GM12878 (cell line): Measurements from ENCODE around the gene COG2. TPM values are rescaled to one million over a fixed set of nuclear protein-coding genes. Genes with fewer than 3 reads are reported as not detected.

Experiments used
- ATAC-seq: fragments of 200-7000 bp; cut with Tn5 transposase; 3 replicates; pipeline ENCODE4 v1.9.1; 2020; ENCODE audit warnings: mild to moderate bottlenecking, moderate library complexity
- BruUV-seq: library from RNA; stranded (reverse); fragments of 400-500 nt; replicated peaks from 2 replicates; lab custom pipeline; 2021; lab: Mats Ljungman, UMichigan
- CTCF ChIA-PET: fragments of 300-600 bp; sonication (Branson Sonifier 250); formaldehyde crosslinking; extraction: SDS; loops from one replicate; lab custom pipeline; 2021; ENCODE audit warnings: inconsistent platforms; lab: Yijun Ruan, JAX
- POLR2A ChIA-PET: fragments of 350-600 bp; formaldehyde crosslinking; extraction: SDS; loops from one replicate; lab custom pipeline; 2021; ENCODE audit warnings: inconsistent platforms; lab: Charles Lee
- RAD21 ChIA-PET: fragments of 300-600 bp; sonication (Branson Sonifier 250); formaldehyde crosslinking; loops from one replicate; lab custom pipeline; 2023; ENCODE audit warnings: antibody characterized with exemption; ENCODE audit not compliant: unreplicated experiment; lab: Charles Lee
- SMC1A ChIA-PET: fragments of 300-600 bp; sonication (Branson Sonifier 250); formaldehyde crosslinking; loops from one replicate; lab custom pipeline; 2023; ENCODE audit not compliant: unreplicated experiment, uncharacterized antibody; lab: Charles Lee
- DNase-seq: peaks from one replicate; pipeline ENCODE4 v3.0.0-alpha.2; 2011; ENCODE audit warnings: low read depth, low spot score
- FAIRE-seq: peaks from 3 replicates; lab custom pipeline; 2011; peaks lifted over from hg19 to GRCh38; lab: Jason Lieb, UNC
- H2AFZ ChIP-seq: 2 replicates; pipeline ENCODE4 v1.6.0; 2011; ENCODE audit warnings: low read depth, low read length, control low read depth; ENCODE audit not compliant: control insufficient read depth
- H3K27ac ChIP-seq: 2 replicates; pipeline ENCODE4 v1.5.1; 2011; ENCODE audit warnings: control low read depth; ENCODE audit not compliant: control insufficient read depth, insufficient read depth
- H3K27me3 ChIP-seq, 2 experiments: replicated peaks in 1 of 2; 2 replicates each; pipeline versions ENCODE4 v1.6.0 to v1.6.1; 2011; ENCODE audit warnings: low read length in 1 of 2; ENCODE audit not compliant: control insufficient read depth in 2 of 2, insufficient read depth in 2 of 2
- H3K36me3 ChIP-seq, 2 experiments: 2 replicates each; pipeline ENCODE4 v1.5.1; 2011; ENCODE audit warnings: low read length in 1 of 2; ENCODE audit not compliant: control insufficient read depth in 2 of 2, insufficient read depth in 2 of 2
- H3K4me1 ChIP-seq: 2 replicates; pipeline ENCODE4 v1.6.1; 2011; ENCODE audit warnings: mild to moderate bottlenecking, low read length, moderate library complexity, mixed read lengths; ENCODE audit not compliant: control insufficient read depth, insufficient read depth
- H3K4me2 ChIP-seq: 2 replicates; pipeline ENCODE4 v1.6.0; 2011; ENCODE audit warnings: control low read depth; ENCODE audit not compliant: control insufficient read depth, insufficient read depth
- H3K4me3 ChIP-seq: fragments of 200-600 bp; sonication (generic); 2 replicates; pipeline ENCODE4 v1.5.1; 2016
- H3K79me2 ChIP-seq: 2 replicates; pipeline ENCODE4 v1.6.0; 2011; ENCODE audit warnings: low read length; ENCODE audit not compliant: control insufficient read depth, insufficient read depth
- H3K9ac ChIP-seq: 2 replicates; pipeline ENCODE4 v1.8.0; 2011; ENCODE audit warnings: low read length, control low read depth, mixed read lengths; ENCODE audit not compliant: control insufficient read depth, insufficient read depth
- H3K9me3 ChIP-seq: replicated peaks from 3 replicates; pipeline ENCODE4 v1.5.1; 2011; ENCODE audit warnings: mild to moderate bottlenecking, low read length; ENCODE audit not compliant: control insufficient read depth, insufficient read depth
- H4K20me1 ChIP-seq: 2 replicates; pipeline ENCODE4 v1.6.0; 2011; ENCODE audit not compliant: control insufficient read depth, insufficient read depth
- ATF3 ChIP-seq: IDR thresholded peaks from 2 replicates; pipeline ENCODE4 v1.6.1; 2011; ENCODE audit warnings: low read depth, mild to moderate bottlenecking, low read length, moderate library complexity, borderline replicate concordance; ENCODE audit errors: extremely low read depth
- EGR1 ChIP-seq, 2 experiments: IDR thresholded peaks; 1 replicate in 1 of 2; 2 replicates in 1 of 2; pipeline ENCODE4 v1.6.1; 2011 to 2012; ENCODE audit warnings: low read depth in 2 of 2, low read length in 2 of 2, borderline replicate concordance in 1 of 2, mild to moderate bottlenecking in 1 of 2, moderate library complexity in 1 of 2
- HDAC2 ChIP-seq: fragments of 200-600 bp; sonication (generic); IDR thresholded peaks from 2 replicates; pipeline ENCODE4 v1.6.1; 2017
- IRF5 ChIP-seq: fragments of 450-650 bp; IDR thresholded peaks from 2 replicates; pipeline ENCODE4 v1.6.1; 2017; ENCODE audit warnings: borderline replicate concordance
- MYC ChIP-seq: IDR thresholded peaks from 2 replicates; pipeline ENCODE4 v1.6.1; 2011; ENCODE audit warnings: mild to moderate bottlenecking, low read length, moderate library complexity, inconsistent platforms; ENCODE audit not compliant: insufficient read depth, insufficient replicate concordance, insufficient read length, severe bottlenecking
- SIN3A ChIP-seq: IDR thresholded peaks from 2 replicates; pipeline ENCODE4 v1.6.1; 2012; ENCODE audit warnings: low read depth, low read length, improper control_type of control experiment
- ZNF622 ChIP-seq: fragments of 450-650 bp; IDR thresholded peaks from 2 replicates; pipeline ENCODE4 v1.6.1; 2017; ENCODE audit warnings: mild to moderate bottlenecking, inconsistent platforms
- WGBS: methylation state at CpG from one replicate; pipeline ENCODE4 v1.1.6; 2016; ENCODE audit warnings: low lambda C conversion rate; ENCODE audit not compliant: insufficient replicate concordance, insufficient coverage; ENCODE audit errors: missing lambda C conversion rate; 5-methylcytosine and 5-hydroxymethylcytosine counted together
- in situ Hi-C: fragments of 300-500 bp; cut with MboI; formaldehyde crosslinking; loops from 9 replicates; pipeline ENCODE4 v1.14.3; 2018; ENCODE audit warnings: mixed read lengths
- intact Hi-C: fragments of 100-400 bp; cut with micrococcal nuclease; formaldehyde crosslinking; loops from one replicate; pipeline ENCODE4 v1.14.2; 2022; ENCODE audit not compliant: unreplicated experiment
- polyA plus RNA-seq, 11 experiments: library from polyadenylated mRNA; depleted of rRNA in 4 of 11; unstranded in 6 of 11; stranded (reverse) in 5 of 11; fragments of >200 nt; fragmentation: Nextera tagmentation in 4 of 11; fragmentation: Illumina TruSeq in 1 of 11; extraction: Ambion mirVana in 4 of 11; extraction: Trizol in 1 of 11; gene quantifications; 1 replicate in 1 of 11; 2 replicates in 10 of 11; pipeline versions ENCODE4 v1.2.1 to v1.2.3, GENCODE V29; 2011 to 2016; ENCODE audit warnings: inconsistent platforms in 2 of 11, missing spikeins in 2 of 11, low read depth in 1 of 11
- total RNA-seq, 4 experiments: library from RNA; depleted of rRNA in 3 of 4; stranded (reverse); fragments of >200 nt in 3 of 4; fragmentation: Illumina TruSeq in 1 of 4; extraction: Trizol in 1 of 4; gene quantifications; 2 replicates each; pipeline versions ENCODE4 v1.2.1 to v1.2.3, GENCODE V29; 2013 to 2021
- TF ChIP-seq, protein P1 (sequence below): fragments of 450-650 bp; IDR thresholded peaks from 2 replicates; pipeline ENCODE4 v1.6.1; 2017; ENCODE audit warnings: mild to moderate bottlenecking, low read depth, inconsistent platforms; ENCODE audit not compliant: poor library complexity, severe bottlenecking

The COG2 gene
- total and polyA plus RNA-seq, 10 of the 15 experiments (the other 5 are each of a cell fraction or from before 2014, with no cell fraction given): 15.0 to 31.5 (median 28.3) TPM

GRCh38 chr1:230694464-230694863, 52.2 kb downstream of the COG2 start (continued):
- TF ChIP-seq, protein P1, sequence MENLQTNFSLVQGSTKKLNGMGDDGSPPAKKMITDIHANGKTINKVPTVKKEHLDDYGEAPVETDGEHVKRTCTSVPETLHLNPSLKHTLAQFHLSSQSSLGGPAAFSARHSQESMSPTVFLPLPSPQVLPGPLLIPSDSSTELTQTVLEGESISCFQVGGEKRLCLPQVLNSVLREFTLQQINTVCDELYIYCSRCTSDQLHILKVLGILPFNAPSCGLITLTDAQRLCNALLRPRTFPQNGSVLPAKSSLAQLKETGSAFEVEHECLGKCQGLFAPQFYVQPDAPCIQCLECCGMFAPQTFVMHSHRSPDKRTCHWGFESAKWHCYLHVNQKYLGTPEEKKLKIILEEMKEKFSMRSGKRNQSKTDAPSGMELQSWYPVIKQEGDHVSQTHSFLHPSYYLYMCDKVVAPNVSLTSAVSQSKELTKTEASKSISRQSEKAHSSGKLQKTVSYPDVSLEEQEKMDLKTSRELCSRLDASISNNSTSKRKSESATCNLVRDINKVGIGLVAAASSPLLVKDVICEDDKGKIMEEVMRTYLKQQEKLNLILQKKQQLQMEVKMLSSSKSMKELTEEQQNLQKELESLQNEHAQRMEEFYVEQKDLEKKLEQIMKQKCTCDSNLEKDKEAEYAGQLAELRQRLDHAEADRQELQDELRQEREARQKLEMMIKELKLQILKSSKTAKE: no peak
- TF ChIP-seq ATF3: no peak
- no peak for TF ChIP-seq IRF5
- TF ChIP-seq MYC: no peak
- TF ChIP-seq EGR1 (IDR thresholded peaks at IDR 0.05; ENCODE audit: borderline replicate concordance in 1 of 2, low read depth in 2 of 2, low read length in 2 of 2): no peak
- TF ChIP-seq SIN3A: no peak
- TF ChIP-seq ZNF622: no peak
- TF ChIP-seq, all 136 proteins: peak for 0

DNA sequence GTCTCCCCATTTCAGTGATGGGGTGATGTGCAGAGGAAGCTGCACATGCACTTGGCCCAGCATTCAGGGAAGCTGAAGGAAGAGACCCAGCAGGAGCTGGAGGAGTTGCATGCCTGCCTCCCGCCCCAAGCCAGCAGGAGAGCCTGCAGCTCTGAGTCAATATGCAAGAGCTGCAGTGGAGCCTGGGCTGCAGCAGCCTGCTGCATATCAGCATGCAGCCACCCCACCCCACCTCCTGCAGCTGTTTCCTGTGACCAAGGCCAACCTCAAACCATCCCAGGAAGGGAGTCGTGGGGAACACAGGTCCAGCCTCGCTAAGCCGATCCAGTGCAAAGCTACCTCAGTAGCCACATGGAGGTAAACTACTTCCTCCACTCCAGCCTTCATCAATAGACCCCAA, 52.7 kb downstream of the COG2 start:
- H3K79me2 ChIP-seq: no peaks in the 10 kb centered on the region
- FAIRE-seq: no peak
- no peaks in the 10 kb centered on the region for H3K9me3 ChIP-seq
- H2AFZ ChIP-seq: no peak overlapping the region
- H3K4me1 ChIP-seq: no peaks in the 10 kb centered on the region
- no peak overlapping the region for H3K4me3 ChIP-seq
- H3K9ac ChIP-seq: no peak overlapping the region
- in situ Hi-C loops: no loop called here
- SMC1A ChIA-PET: no interaction called here
- H3K27ac ChIP-seq: no peak overlapping the region
- no TSS peak for BruUV-seq
- TF ChIP-seq HDAC2: no peak
- no peaks in the 10 kb centered on the region for H3K27me3 ChIP-seq
- CTCF ChIA-PET: no interaction called here
- H3K4me2 ChIP-seq: no peak overlapping the region
- H3K36me3 ChIP-seq: peaks cover 9 to 10% of the 10 kb centered on the region in 2 experiments
- WGBS: 54% methylated on average over 4 of the region's 4 CpGs
- DNase-seq: no peak
- no peak for ATAC-seq
- intact Hi-C loops: no loop called here
- POLR2A ChIA-PET: no interaction called here
- RAD21 ChIA-PET: no interaction called here
- H4K20me1 ChIP-seq: no peaks in the 10 kb centered on the region
